Measurements from ENCODE around the gene B4GALNT3.
"Not testable (repeated sequence)": the region's sequence is repeated elsewhere in the genome, so short reads cannot be mapped to it uniquely, and the experiment has no call there.

The B4GALNT3 gene

DNA sequence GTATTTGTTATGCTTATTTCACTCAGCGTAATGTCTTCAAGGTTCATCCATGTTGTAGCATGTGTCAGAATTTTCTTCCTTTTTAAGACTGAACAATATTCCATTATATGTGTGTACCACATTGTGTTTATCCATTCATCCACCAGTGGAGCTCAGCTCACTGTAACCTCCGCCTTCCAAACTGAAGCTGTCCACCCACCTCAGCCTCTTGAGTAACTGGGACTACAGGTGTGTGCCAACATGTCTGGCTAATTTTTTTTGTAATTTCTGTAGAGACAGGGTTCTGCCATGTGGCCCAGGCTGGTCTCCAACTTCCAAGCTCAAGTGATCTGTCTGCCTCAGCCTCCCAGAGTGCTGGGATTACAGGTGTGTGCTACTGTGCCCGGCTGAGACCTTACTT lies 37.2 kb upstream of the B4GALNT3 start:
- TF ChIP-seq GABPA (IDR thresholded peaks at IDR 0.05; ENCODE audit: low read depth) (no peak), SPI1 (IDR thresholded peaks at IDR 0.05; ENCODE audit: borderline replicate concordance, low read depth) (no peak), POLR2AphosphoS5 (IDR thresholded peaks at IDR 0.05; ENCODE audit: low read depth) (no peak)
- TF ChIP-seq, protein P1, sequence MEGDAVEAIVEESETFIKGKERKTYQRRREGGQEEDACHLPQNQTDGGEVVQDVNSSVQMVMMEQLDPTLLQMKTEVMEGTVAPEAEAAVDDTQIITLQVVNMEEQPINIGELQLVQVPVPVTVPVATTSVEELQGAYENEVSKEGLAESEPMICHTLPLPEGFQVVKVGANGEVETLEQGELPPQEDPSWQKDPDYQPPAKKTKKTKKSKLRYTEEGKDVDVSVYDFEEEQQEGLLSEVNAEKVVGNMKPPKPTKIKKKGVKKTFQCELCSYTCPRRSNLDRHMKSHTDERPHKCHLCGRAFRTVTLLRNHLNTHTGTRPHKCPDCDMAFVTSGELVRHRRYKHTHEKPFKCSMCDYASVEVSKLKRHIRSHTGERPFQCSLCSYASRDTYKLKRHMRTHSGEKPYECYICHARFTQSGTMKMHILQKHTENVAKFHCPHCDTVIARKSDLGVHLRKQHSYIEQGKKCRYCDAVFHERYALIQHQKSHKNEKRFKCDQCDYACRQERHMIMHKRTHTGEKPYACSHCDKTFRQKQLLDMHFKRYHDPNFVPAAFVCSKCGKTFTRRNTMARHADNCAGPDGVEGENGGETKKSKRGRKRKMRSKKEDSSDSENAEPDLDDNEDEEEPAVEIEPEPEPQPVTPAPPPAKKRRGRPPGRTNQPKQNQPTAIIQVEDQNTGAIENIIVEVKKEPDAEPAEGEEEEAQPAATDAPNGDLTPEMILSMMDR (IDR thresholded peaks at IDR 0.05; ENCODE audit: insufficient read depth, low read length), result no peak
- TF ChIP-seq, protein P2, sequence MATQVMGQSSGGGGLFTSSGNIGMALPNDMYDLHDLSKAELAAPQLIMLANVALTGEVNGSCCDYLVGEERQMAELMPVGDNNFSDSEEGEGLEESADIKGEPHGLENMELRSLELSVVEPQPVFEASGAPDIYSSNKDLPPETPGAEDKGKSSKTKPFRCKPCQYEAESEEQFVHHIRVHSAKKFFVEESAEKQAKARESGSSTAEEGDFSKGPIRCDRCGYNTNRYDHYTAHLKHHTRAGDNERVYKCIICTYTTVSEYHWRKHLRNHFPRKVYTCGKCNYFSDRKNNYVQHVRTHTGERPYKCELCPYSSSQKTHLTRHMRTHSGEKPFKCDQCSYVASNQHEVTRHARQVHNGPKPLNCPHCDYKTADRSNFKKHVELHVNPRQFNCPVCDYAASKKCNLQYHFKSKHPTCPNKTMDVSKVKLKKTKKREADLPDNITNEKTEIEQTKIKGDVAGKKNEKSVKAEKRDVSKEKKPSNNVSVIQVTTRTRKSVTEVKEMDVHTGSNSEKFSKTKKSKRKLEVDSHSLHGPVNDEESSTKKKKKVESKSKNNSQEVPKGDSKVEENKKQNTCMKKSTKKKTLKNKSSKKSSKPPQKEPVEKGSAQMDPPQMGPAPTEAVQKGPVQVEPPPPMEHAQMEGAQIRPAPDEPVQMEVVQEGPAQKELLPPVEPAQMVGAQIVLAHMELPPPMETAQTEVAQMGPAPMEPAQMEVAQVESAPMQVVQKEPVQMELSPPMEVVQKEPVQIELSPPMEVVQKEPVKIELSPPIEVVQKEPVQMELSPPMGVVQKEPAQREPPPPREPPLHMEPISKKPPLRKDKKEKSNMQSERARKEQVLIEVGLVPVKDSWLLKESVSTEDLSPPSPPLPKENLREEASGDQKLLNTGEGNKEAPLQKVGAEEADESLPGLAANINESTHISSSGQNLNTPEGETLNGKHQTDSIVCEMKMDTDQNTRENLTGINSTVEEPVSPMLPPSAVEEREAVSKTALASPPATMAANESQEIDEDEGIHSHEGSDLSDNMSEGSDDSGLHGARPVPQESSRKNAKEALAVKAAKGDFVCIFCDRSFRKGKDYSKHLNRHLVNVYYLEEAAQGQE (IDR thresholded peaks at IDR 0.05; ENCODE audit: insufficient replicate concordance, low read depth), result no peak
- no peak for DNase-seq (ENCODE audit: low read depth in 1 of 2, low spot score in 1 of 2)
- Histone ChIP-seq H3K27ac (replicated peaks) (no peak overlapping the region), H3K4me3 (replicated peaks; ENCODE audit: insufficient read depth, low read length) (no peak overlapping the region), H3K27me3 (ENCODE audit: insufficient read depth, poor library complexity, severe bottlenecking) (no peaks in the 10 kb centered on the region)

DNA sequence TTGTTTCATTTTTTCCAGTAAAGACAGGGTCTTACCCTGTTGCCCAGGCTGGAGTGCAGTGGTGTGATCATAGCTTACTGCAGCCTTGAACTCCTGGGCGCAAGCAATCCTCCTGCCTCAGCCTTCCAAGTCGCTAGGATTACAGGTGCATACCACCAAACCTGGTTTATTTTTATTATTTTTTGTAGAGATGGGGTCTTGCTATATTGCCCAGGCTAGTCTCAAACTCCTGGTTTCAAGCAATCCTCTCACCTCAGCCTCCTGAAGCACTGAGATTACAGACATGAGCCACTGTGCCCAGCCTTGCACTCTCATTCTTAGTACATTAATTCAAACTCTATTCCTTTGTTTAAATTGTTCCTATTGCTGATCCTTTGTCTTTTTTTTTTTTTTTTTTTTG lies 24.0 kb upstream of the B4GALNT3 start:
- not testable (repeated sequence) for H3K27me3 ChIP-seq (ENCODE audit: insufficient read depth, poor library complexity, severe bottlenecking); H3K27ac ChIP-seq (replicated peaks); H3K4me3 ChIP-seq (replicated peaks; ENCODE audit: insufficient read depth, low read length); DNase-seq (ENCODE audit: low read depth in 1 of 2, low spot score in 1 of 2)

DNA sequence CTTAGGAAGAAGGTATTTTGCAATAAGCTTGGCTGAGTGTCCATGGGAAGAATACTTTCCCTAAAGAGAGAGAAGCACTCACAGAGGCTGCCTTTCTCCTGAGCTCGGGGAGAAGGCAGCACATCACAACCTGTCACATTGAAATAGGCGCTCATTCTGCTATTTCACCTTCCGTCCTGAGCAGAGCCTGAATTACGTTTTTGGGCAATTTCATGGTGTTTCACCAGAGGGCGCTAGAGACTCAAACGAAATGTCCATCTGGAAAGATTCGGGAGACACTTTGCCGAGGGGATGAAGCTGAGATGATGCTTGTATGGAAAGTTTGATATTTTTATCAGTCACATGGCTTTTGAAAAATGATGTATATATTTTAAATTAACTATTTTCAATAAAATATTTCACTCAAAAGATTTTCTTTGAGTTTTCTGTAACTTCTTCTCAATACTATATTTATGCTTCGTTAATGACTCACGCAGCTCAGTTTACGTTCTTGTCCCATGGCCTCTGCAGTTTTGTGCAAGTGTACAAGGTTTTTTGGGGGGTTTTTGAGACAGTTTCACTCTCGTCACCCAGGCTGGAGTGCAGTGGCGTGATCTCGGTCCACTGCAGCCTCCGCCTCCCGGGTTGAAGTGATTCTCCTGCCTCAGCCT lies 17.4 kb upstream of the B4GALNT3 start:
- DNase-seq (ENCODE audit: low read depth in 1 of 2, low spot score in 1 of 2), result peak in 1 of 2 experiments; percentile 42
- Histone ChIP-seq H3K27ac (replicated peaks) (no peak overlapping the region), H3K4me3 (replicated peaks; ENCODE audit: insufficient read depth, low read length) (no peak overlapping the region)

DNA sequence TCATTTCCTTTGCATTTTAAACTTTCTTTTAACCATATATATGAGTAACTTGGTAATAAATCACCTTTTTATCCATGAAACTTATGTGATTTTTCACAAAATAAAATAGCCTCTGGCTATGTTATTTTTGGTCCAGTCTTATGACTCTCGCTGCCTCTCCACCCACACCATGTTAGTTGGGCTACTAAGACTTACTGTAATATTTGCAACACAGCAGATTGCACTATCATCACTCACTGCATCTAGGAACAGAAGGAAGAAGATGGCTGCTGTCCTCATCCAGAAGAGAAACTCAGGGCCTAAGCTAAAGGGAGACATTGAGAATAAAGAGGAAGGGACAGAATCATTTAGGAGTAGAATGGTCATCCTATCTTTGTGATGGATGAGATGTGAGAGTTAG lies 12.6 kb upstream of the B4GALNT3 start:
- TF ChIP-seq, protein P2 (IDR thresholded peaks at IDR 0.05; ENCODE audit: insufficient replicate concordance, low read depth), result no peak
- TF ChIP-seq SPI1 (IDR thresholded peaks at IDR 0.05; ENCODE audit: borderline replicate concordance, low read depth), result no peak
- no peak for TF ChIP-seq POLR2AphosphoS5 (IDR thresholded peaks at IDR 0.05; ENCODE audit: low read depth)
- TF ChIP-seq GABPA (IDR thresholded peaks at IDR 0.05; ENCODE audit: low read depth), result no peak
- TF ChIP-seq, protein P1 (IDR thresholded peaks at IDR 0.05; ENCODE audit: insufficient read depth, low read length), result no peak
- Histone ChIP-seq H3K27me3 (ENCODE audit: insufficient read depth, poor library complexity, severe bottlenecking) (no peaks in the 10 kb centered on the region), H3K27ac (replicated peaks) (no peak overlapping the region), H3K4me3 (replicated peaks; ENCODE audit: insufficient read depth, low read length) (no peak overlapping the region)
- DNase-seq (ENCODE audit: low read depth in 1 of 2, low spot score in 1 of 2), result no peak

More for the DNA sequence above, 17.4 kb upstream of the B4GALNT3 start:
- no peak for TF ChIP-seq POLR2AphosphoS5 (IDR thresholded peaks at IDR 0.05; ENCODE audit: low read depth)
- TF ChIP-seq, protein P1 (IDR thresholded peaks at IDR 0.05; ENCODE audit: insufficient read depth, low read length), result peak; percentile 80
- TF ChIP-seq, protein P2 (IDR thresholded peaks at IDR 0.05; ENCODE audit: insufficient replicate concordance, low read depth), result no peak
- TF ChIP-seq SPI1 (IDR thresholded peaks at IDR 0.05; ENCODE audit: borderline replicate concordance, low read depth), result no peak
- no peak for TF ChIP-seq GABPA (IDR thresholded peaks at IDR 0.05; ENCODE audit: low read depth)
- no peaks in the 10 kb centered on the region for H3K27me3 ChIP-seq (ENCODE audit: insufficient read depth, poor library complexity, severe bottlenecking)
